GM18511 (cell line): ENCODE data around the gene MIPEP.
A peak's percentile ranks its signal among the peaks of the same experiment; 100 is the strongest.

Source experiments
- ATAC-seq: cut with Tn5 transposase; IDR thresholded peaks from one replicate; pipeline ENCODE4 v1.9.1; 2021; ENCODE audit warnings: mild to moderate bottlenecking, moderate library complexity; ENCODE audit not compliant: unreplicated experiment

MIPEP gene

GRCh38 chr13:23811366-23812062 is 77.7 kb downstream of the MIPEP start:
- no peak for ATAC-seq

- ATAC-seq, result peak; percentile 43
These were observed 78.4 kb downstream of the MIPEP start for GRCh38 chr13:23810685-23811240.

GRCh38 chr13:23808803-23809202 is 80.4 kb downstream of the MIPEP start:
- ATAC-seq, result no peak

GRCh38 chr13:23806874-23807526 is 82.2 kb downstream of the MIPEP start:
- peak; percentile 32 for ATAC-seq

GRCh38 chr13:23805821-23806220 is 83.4 kb downstream of the MIPEP start:
- ATAC-seq, result no peak

- ATAC-seq, result no peak
These were observed 84.1 kb downstream of the MIPEP start for GRCh38 chr13:23805122-23805521.

- ATAC-seq, result no peak
These were observed 85.0 kb downstream of the MIPEP start for GRCh38 chr13:23804166-23804565.

GRCh38 chr13:23801141-23801540 is 88.1 kb downstream of the MIPEP start:
- no peak for ATAC-seq

GRCh38 chr13:23799945-23800344 is 89.3 kb downstream of the MIPEP start:
- peak; percentile 95 for ATAC-seq

GRCh38 chr13:23797276-23797903 is 91.8 kb downstream of the MIPEP start:
- ATAC-seq, result no peak

- no peak for ATAC-seq
These were observed 92.6 kb downstream of the MIPEP start for GRCh38 chr13:23796551-23796950.

GRCh38 chr13:23794267-23795161 is 94.7 kb downstream of the MIPEP start:
- ATAC-seq, result peak; percentile 57

GRCh38 chr13:23793711-23794110 is 95.5 kb downstream of the MIPEP start:
- ATAC-seq, result peak; percentile 5

- ATAC-seq, result no peak
These were observed 96.5 kb downstream of the MIPEP start for GRCh38 chr13:23792680-23793079.

- no peak for ATAC-seq
These were observed 98.5 kb downstream of the MIPEP start for GRCh38 chr13:23790577-23791170.

- ATAC-seq, result no peak
These were observed 99.4 kb downstream of the MIPEP start for GRCh38 chr13:23789576-23790346.

- ATAC-seq, result no peak
These were observed 100.7 kb downstream of the MIPEP start for GRCh38 chr13:23788459-23788858.

GRCh38 chr13:23787464-23787863 is 101.7 kb downstream of the MIPEP start:
- ATAC-seq, result no peak

- ATAC-seq, result no peak
These were observed 102.6 kb downstream of the MIPEP start for GRCh38 chr13:23786607-23787006.

GRCh38 chr13:23778879-23779278 is 110.3 kb downstream of the MIPEP start:
- no peak for ATAC-seq
